ENCODE measurements around the gene PSKH1.
"Not testable (repeated sequence)": the region's sequence is repeated elsewhere in the genome, so short reads cannot be mapped to it uniquely, and the experiment has no call there.

PSKH1 gene

GRCh38 chr16:67957622-67958021, 64.6 kb downstream of the PSKH1 start:
- no peak for DNase-seq (ENCODE audit: low spot score)
- FAIRE-seq = no peak

GRCh38 chr16:67959536-67960329, 66.7 kb downstream of the PSKH1 start:
- FAIRE-seq (no peak), DNase-seq (ENCODE audit: low spot score) (peak; percentile 70)

GRCh38 chr16:67961551-67961957, 68.5 kb downstream of the PSKH1 start:
- no peak for FAIRE-seq
- no peak for DNase-seq (ENCODE audit: low spot score)

- FAIRE-seq (no peak), DNase-seq (ENCODE audit: low spot score) (no peak)
These were observed 69.1 kb downstream of the PSKH1 start for GRCh38 chr16:67962135-67962534.

GRCh38 chr16:67963292-67963661, 70.2 kb downstream of the PSKH1 start:
- no peak for FAIRE-seq
- no peak for DNase-seq (ENCODE audit: low spot score)

GRCh38 chr16:67963662-67964321, 70.7 kb downstream of the PSKH1 start:
- no peak for FAIRE-seq
- no peak for DNase-seq (ENCODE audit: low spot score)

- FAIRE-seq (no peak), DNase-seq (ENCODE audit: low spot score) (no peak)
These were observed 71.5 kb downstream of the PSKH1 start for GRCh38 chr16:67964477-67965131.

GRCh38 chr16:67965668-67966548, 72.9 kb downstream of the PSKH1 start:
- no peak for DNase-seq (ENCODE audit: low spot score)

GRCh38 chr16:67966549-67967182, 73.6 kb downstream of the PSKH1 start:
- FAIRE-seq (no peak), DNase-seq (ENCODE audit: low spot score) (peak; percentile 77)

More at GRCh38 chr16:67965668-67966548, 72.9 kb downstream of the PSKH1 start:
- FAIRE-seq = no peak

GRCh38 chr16:67967183-67967957, 74.3 kb downstream of the PSKH1 start:
- DNase-seq (ENCODE audit: low spot score) (no peak), FAIRE-seq (peak; percentile 37)

GRCh38 chr16:67967958-67968399, 74.9 kb downstream of the PSKH1 start:
- DNase-seq (ENCODE audit: low spot score) = peak; percentile 58
- no peak for FAIRE-seq

- no peak for FAIRE-seq
- peak; percentile 95 for DNase-seq (ENCODE audit: low spot score)
These were observed 75.6 kb downstream of the PSKH1 start, which contains the start of gene SLC12A4 for GRCh38 chr16:67968400-67969253. Gene SLC12A4, minus strand, starts transcription at chr16:67968637. Its CDS starts 84 bp downstream, at chr16:67968553.

GRCh38 chr16:67969254-67970039, 76.4 kb downstream of the PSKH1 start:
- FAIRE-seq (no peak), DNase-seq (ENCODE audit: low spot score) (no peak)

GRCh38 chr16:67971111-67971510, 78.1 kb downstream of the PSKH1 start:
- DNase-seq (ENCODE audit: low spot score) = no peak
- FAIRE-seq = no peak

GRCh38 chr16:67972285-67972684, 79.2 kb downstream of the PSKH1 start:
- not testable (repeated sequence) for FAIRE-seq; DNase-seq (ENCODE audit: low spot score)

GRCh38 chr16:67975321-67976105, 82.5 kb downstream of the PSKH1 start:
- DNase-seq (ENCODE audit: low spot score) (no peak), FAIRE-seq (no peak)

GRCh38 chr16:67976205-67976604, 83.2 kb downstream of the PSKH1 start:
- DNase-seq (ENCODE audit: low spot score) = no peak
- no peak for FAIRE-seq

All from urothelium cell line (cell line).